ENCODE results near the gene UBN2.
"Not testable (repeated sequence)": the region's sequence is repeated elsewhere in the genome, so short reads cannot be mapped to it uniquely, and the experiment has no call there.

DNA sequence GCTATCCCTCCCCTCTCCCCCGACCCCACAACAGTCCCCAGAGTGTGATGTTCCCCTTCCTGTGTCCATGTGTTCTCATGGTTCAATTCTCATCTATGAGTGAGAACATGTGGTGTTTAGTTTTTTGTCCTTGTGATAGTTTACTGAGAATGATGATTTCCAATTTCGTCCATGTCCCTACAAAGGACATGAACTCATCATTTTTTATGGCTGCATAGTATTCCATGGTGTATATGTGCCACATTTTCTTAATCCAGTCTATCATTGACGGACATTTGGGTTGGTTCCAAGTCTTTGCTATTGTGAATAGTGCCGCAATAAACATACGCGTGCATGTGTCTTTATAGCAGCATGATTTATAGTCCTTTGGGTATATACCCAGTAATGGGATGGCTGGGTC, 17.5 kb upstream of the UBN2 start:
- TF ChIP-seq, protein P1, sequence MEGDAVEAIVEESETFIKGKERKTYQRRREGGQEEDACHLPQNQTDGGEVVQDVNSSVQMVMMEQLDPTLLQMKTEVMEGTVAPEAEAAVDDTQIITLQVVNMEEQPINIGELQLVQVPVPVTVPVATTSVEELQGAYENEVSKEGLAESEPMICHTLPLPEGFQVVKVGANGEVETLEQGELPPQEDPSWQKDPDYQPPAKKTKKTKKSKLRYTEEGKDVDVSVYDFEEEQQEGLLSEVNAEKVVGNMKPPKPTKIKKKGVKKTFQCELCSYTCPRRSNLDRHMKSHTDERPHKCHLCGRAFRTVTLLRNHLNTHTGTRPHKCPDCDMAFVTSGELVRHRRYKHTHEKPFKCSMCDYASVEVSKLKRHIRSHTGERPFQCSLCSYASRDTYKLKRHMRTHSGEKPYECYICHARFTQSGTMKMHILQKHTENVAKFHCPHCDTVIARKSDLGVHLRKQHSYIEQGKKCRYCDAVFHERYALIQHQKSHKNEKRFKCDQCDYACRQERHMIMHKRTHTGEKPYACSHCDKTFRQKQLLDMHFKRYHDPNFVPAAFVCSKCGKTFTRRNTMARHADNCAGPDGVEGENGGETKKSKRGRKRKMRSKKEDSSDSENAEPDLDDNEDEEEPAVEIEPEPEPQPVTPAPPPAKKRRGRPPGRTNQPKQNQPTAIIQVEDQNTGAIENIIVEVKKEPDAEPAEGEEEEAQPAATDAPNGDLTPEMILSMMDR (IDR thresholded peaks at IDR 0.05) = not testable (repeated sequence)
- TF ChIP-seq POLR2AphosphoS5 (IDR thresholded peaks at IDR 0.05) = not testable (repeated sequence)

Data from upper lobe of left lung (tissue), 4 donors.